Middle frontal gyrus (tissue), 1 donor: ENCODE measurements around the gene NOXRED1.
A peak's percentile ranks its signal among the peaks of the same experiment; 100 is the strongest.
"Not testable (repeated sequence)": the region's sequence is repeated elsewhere in the genome, so short reads cannot be mapped to it uniquely, and the experiment has no call there.

Source experiments
- DNase-seq: peaks from one replicate; pipeline ENCODE4 v3.0.0-alpha.2; 2015; ENCODE audit warnings: low spot score; ENCODE audit errors: extremely low spot score

NOXRED1 gene, protein sequence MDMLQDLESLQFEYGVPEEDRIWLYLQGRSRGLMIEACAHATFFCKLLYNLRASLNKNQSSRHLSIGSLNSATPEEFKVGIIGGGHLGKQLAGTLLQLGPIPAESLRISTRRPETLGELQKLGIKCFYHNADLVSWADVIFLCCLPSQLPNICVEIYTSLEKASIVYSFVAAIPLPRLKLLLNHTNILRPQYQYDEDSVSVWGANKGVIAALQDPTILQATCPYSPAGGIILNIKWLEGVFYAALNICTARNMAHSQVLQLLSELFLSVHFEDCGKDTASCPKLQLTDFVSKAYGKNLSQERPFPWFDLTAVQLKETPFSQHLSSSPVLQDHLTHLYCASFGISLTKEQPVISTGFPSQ

GRCh38 chr14:77423423-77423822, at the start of gene NOXRED1:
Gene NOXRED1 (minus strand): TSS chr14:77423523. CDS start chr14:77422889, 634 bp downstream.
- no peak for DNase-seq

- DNase-seq, result no peak
Measured at GRCh38 chr14:77470224-77470870, 47.0 kb upstream of the NOXRED1 start.

- DNase-seq, result no peak
Measured at GRCh38 chr14:77469539-77469938, 46.2 kb upstream of the NOXRED1 start.

- DNase-seq, result no peak
Measured at GRCh38 chr14:77469067-77469505, 45.8 kb upstream of the NOXRED1 start.

GRCh38 chr14:77467801-77468200, 44.5 kb upstream of the NOXRED1 start:
- DNase-seq, result no peak

GRCh38 chr14:77459072-77459723, 35.9 kb upstream of the NOXRED1 start:
- DNase-seq, result peak; percentile 23

DNA sequence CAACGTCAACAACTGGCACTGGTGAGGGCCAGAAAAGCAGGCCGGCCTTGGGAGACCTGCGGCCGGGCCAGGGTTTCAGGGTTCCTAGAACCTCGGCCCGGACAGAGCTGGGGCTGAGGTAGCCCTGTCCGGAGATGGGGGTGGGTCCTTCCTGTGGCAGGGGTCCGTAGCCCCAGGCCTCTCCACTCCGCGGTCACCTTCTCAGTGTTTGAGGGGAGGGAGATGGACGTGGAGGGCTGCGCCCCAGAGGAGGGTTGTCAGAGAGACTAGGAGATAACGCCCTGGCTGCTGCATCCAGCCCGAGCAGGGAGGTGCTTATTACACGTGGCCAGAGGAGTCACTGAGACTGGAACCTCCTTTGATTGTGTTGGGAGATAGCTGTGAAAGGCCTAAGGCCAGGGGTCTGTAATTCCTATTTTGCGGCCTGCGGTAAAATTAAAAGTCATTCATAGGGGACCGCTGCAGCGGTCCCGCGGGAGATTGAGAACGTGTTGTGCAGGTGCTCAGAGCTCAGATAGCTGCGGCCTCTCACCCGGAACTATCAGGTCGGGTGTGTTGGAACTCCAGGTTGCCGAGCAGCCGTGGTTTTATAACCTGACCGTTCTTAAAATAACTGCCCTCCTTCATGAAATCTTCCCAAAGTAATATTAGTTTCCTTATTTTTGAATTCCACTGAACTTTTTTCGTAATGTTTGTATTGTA, 35.1 kb upstream of the NOXRED1 start:
- DNase-seq, result peak; percentile 3

GRCh38 chr14:77457522-77458248, 34.4 kb upstream of the NOXRED1 start, which contains the start of the genes AHSA1 and VIPAS39:
Gene AHSA1 (plus strand): TSS chr14:77458093. CDS start chr14:77458190, 97 bp downstream.
Gene VIPAS39 (minus strand): TSS chr14:77457601. CDS start chr14:77454102, 3,499 bp downstream.
- DNase-seq, result peak; percentile 94

DNA sequence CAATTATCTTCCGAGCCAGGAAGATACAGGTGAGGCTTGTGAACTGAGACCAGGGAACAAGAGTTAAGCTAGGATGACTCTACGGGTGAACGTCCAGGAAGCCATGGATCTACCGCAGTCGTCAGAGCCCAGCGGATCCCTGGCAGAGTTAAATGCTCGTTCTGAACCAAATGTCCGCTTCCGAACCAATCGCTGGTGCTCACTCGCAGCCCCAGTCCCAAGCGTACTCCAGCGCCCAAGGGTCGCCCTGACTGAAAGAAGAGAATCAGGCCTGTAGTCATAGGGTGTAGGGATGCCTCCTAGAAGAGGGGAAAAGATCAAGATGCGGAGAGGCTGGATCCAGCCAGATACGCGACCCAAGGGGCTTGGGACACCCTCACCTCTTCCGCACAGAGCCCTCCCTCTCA, 33.8 kb upstream of the NOXRED1 start:
- DNase-seq, result no peak

DNA sequence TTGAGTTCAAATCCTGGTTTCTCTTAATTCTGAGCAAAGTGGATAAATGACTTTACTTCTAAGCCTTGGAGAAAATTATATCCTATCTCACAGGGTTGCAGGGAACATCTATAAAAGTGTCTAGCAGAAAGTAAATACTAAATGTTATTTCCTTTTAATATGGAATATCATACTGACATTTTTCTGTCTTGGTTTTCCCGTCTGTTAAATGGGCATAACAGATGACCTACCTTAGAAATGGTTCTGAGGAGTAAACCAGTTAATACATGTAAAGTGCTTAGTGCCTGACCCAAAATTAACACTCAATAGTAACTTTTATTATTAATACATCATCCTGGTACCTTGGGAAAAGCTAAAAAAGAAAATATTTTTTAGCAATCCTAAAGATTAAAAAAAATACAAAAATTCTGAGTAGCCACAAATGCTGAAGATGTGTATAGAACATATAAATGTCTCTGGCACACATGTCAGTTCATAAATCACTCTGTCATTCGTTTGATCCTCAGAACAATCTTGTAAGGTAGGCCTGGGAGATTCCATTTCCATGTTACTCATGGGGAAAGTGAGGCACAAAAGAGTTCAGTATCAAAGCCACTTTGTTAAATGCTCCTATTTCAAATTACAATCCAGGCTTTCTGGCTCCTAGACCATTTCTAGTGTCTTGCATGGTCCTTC, 32.8 kb upstream of the NOXRED1 start:
- no peak for DNase-seq

- no peak for DNase-seq
Measured at GRCh38 chr14:77442196-77442595, 18.9 kb upstream of the NOXRED1 start.

DNA sequence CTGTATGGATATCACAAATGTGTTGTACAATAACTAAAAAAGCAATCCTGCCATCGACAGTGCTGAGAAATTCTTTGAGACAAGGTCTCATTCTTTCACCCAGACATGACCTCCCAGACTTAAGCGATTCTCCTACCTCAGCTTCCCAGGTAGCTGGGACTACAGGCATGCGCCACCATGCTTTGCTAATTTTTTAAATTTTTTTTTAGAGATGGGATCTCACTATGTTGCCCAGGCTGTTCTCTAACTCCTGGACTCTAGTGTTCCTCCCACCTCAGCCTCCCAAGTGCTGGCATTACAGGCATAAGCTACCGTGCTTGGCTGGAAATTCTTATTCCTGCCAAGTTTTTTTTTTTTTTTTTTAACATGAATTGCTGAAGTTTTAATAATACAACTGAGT, 16.5 kb upstream of the NOXRED1 start:
- DNase-seq, result no peak

- no peak for DNase-seq
Measured at GRCh38 chr14:77438596-77438995, 15.3 kb upstream of the NOXRED1 start.

DNA sequence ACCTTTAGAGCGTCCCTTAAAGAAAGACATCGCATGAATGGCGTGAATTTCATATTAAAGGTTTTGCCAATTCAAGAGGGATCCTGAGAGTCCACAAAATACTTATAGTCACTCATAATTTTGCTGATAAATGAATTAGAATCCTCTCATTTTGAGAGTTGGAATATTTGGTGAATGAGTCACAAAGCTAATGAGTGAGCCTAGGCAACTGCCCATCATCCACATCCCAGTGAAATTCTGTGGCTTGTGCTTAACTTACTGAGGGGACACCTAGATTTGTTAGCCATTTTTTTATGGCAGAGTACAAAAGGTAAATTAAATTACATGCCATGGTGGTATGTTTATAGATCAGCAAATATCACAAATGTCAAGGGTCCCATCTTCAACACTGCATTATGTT, 12.7 kb upstream of the NOXRED1 start:
- no peak for DNase-seq

- no peak for DNase-seq
Measured at GRCh38 chr14:77426396-77426795, 3.1 kb upstream of the NOXRED1 start.

- DNase-seq, result no peak
Measured at GRCh38 chr14:77424862-77425261, 1.5 kb upstream of the NOXRED1 start.

GRCh38 chr14:77421201-77421600, 2.1 kb downstream of the NOXRED1 start:
- no peak for DNase-seq

DNA sequence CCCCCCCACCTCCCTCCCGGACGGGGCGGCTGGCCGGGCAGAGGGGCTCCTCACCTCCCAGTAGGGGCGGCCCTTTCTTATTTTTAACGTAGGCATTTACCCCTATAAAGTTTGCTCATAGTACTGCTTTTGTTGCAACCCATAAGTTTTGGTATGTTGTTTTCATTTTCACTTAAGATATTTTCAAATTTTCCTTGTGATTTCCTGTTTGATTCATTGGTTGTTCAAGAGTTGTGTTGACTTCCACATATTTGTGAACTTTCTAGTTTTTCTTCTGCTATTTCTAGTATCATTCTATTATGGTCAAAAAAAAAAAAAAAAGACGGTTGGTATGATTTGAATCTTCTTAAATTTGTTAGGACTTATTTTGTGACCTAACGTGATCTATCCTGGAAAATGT, 6.5 kb downstream of the NOXRED1 start:
- DNase-seq, result no peak

GRCh38 chr14:77416098-77416497, 7.2 kb downstream of the NOXRED1 start:
- not testable (repeated sequence) for DNase-seq

GRCh38 chr14:77415403-77416030, 7.8 kb downstream of the NOXRED1 start:
- DNase-seq, result not testable (repeated sequence)
